SK-N-SH (cell line): Measurements from ENCODE around the gene PTPMT1. TPM values are rescaled to one million over a fixed set of nuclear protein-coding genes. Genes with fewer than 3 reads are reported as not detected.
A peak's percentile ranks its signal among the peaks of the same experiment; 100 is the strongest.

Experiments used
- CTCF ChIA-PET: fragments of 300-600, 350-600 bp; formaldehyde crosslinking; extraction: SDS; loops from one replicate; lab custom pipeline; 2021; lab: Yijun Ruan, JAX
- POLR2A ChIA-PET: fragments of 350-600 bp; sonication (Branson Sonifier 250); formaldehyde crosslinking; extraction: SDS; loops from one replicate; lab custom pipeline; 2020; ENCODE audit warnings: antibody characterized with exemption, inconsistent platforms; lab: Yijun Ruan, JAX
- DNase-seq: peaks from one replicate; pipeline ENCODE4 v3.0.0; 2012
- H2AFZ ChIP-seq: fragments of 200-600 bp; sonication (generic); 2 replicates; pipeline ENCODE4 v1.8.1; 2016; ENCODE audit warnings: antibody characterized with exemption, mild to moderate bottlenecking, low read depth
- H3F3A ChIP-seq: fragments of 200-600 bp; sonication (generic); replicated peaks from 2 replicates; pipeline ENCODE3; 2016; ENCODE audit warnings: antibody characterized with exemption, mild to moderate bottlenecking; ENCODE audit not compliant: insufficient read depth
- H3K27ac ChIP-seq, 2 experiments: fragments of 200-500 bp in 1 of 2; fragments of 200-600 bp in 1 of 2; sonication (Bioruptor generic) in 1 of 2; sonication (generic), shearing (Covaris generic) in 1 of 2; 2 replicates each; pipeline versions ENCODE4 v1.5.1 to v1.6.1; 2014 to 2016; ENCODE audit warnings: low read depth in 2 of 2, inconsistent platforms in 1 of 2, low read length in 1 of 2, mild to moderate bottlenecking in 1 of 2, mixed read lengths in 1 of 2
- H3K27me3 ChIP-seq: fragments of 200-600 bp; sonication (generic), shearing (Covaris generic); 2 replicates; pipeline ENCODE4 v1.6.1; 2016; ENCODE audit warnings: mixed run types; ENCODE audit not compliant: insufficient read depth
- H3K36me3 ChIP-seq, 2 experiments: fragments of 200-500 bp in 1 of 2; fragments of 200-600 bp in 1 of 2; sonication (Bioruptor generic) in 1 of 2; sonication (generic) in 1 of 2; replicated peaks in 1 of 2; 2 replicates each; pipeline versions ENCODE3 to v1.5.1; 2014 to 2016; ENCODE audit warnings: low read length in 1 of 2, mild to moderate bottlenecking in 1 of 2; ENCODE audit not compliant: insufficient read depth in 2 of 2, control insufficient read depth in 1 of 2
- H3K4me1 ChIP-seq, 2 experiments: fragments of 200-500 bp in 1 of 2; fragments of 200-600 bp in 1 of 2; sonication (Bioruptor generic) in 1 of 2; sonication (generic), shearing (Covaris generic) in 1 of 2; 2 replicates each; pipeline versions ENCODE4 v1.5.1 to v1.6.1; 2014 to 2016; ENCODE audit warnings: low read depth in 1 of 2, low read length in 1 of 2, mixed run types in 1 of 2; ENCODE audit not compliant: insufficient read depth in 2 of 2, control insufficient read depth in 1 of 2
- H3K4me2 ChIP-seq: fragments of 200-600 bp; sonication (generic), shearing (Covaris generic); 2 replicates; pipeline ENCODE4 v1.6.1; 2017; ENCODE audit warnings: mixed run types
- H3K4me3 ChIP-seq, 2 experiments: fragments of 200-500 bp in 1 of 2; fragments of 200-600 bp in 1 of 2; sonication (Bioruptor generic) in 1 of 2; sonication (generic), shearing (Covaris generic) in 1 of 2; 2 replicates each; pipeline versions ENCODE4 v1.5.1 to v1.8.1; 2014 to 2016; ENCODE audit warnings: low read depth in 2 of 2, inconsistent platforms in 1 of 2, low read length in 1 of 2, mild to moderate bottlenecking in 1 of 2, mixed read lengths in 1 of 2, moderate library complexity in 1 of 2
- H3K79me2 ChIP-seq: fragments of 200-600 bp; sonication (generic); 2 replicates; pipeline ENCODE4 v1.8.1; 2017; ENCODE audit warnings: mild to moderate bottlenecking; ENCODE audit not compliant: insufficient read depth
- H3K9ac ChIP-seq: fragments of 200-600 bp; sonication (generic); 2 replicates; pipeline ENCODE4 v1.6.1; 2017; ENCODE audit warnings: mixed run types
- H3K9me2 ChIP-seq: fragments of 200-600 bp; sonication (generic); 2 replicates; pipeline ENCODE4 v1.6.1; 2017; ENCODE audit warnings: mixed run types
- H3K9me3 ChIP-seq: fragments of 200-600 bp; sonication (generic); 2 replicates; pipeline ENCODE4 v1.6.1; 2017; ENCODE audit warnings: mixed run types, mild to moderate bottlenecking, moderate library complexity
- H4K20me1 ChIP-seq: fragments of 200-600 bp; sonication (generic); 2 replicates; pipeline ENCODE4 v1.6.1; 2017; ENCODE audit warnings: mild to moderate bottlenecking, mixed run types; ENCODE audit not compliant: insufficient read depth
- EP300 ChIP-seq, 2 experiments: IDR thresholded peaks; 2 replicates each; pipeline versions ENCODE4 v1.4.0 to v1.6.1; 2012; ENCODE audit warnings: borderline replicate concordance in 1 of 2, low read depth in 1 of 2, low read length in 1 of 2
- EZH2phosphoT487 ChIP-seq: fragments of 200-600 bp; sonication (generic); IDR thresholded peaks from 2 replicates; pipeline ENCODE4 v1.6.1; 2017; ENCODE audit warnings: low read depth, mixed run types, mild to moderate bottlenecking, antibody characterized with exemption, moderate library complexity, borderline replicate concordance
- MEF2A ChIP-seq: IDR thresholded peaks from 2 replicates; pipeline ENCODE4 v1.4.0; 2012; ENCODE audit warnings: low read depth, borderline replicate concordance
- NRF1 ChIP-seq: IDR thresholded peaks from 2 replicates; pipeline ENCODE4 v1.6.1; 2012; ENCODE audit warnings: low read depth, mild to moderate bottlenecking, low read length
- PBX3 ChIP-seq: IDR thresholded peaks from 2 replicates; pipeline ENCODE4; 2012
- POLR2AphosphoS5 ChIP-seq: IDR thresholded peaks from 2 replicates; pipeline ENCODE4 v1.6.1; 2012; ENCODE audit warnings: low read depth, low read length
- RFX5 ChIP-seq: IDR thresholded peaks from 2 replicates; pipeline ENCODE4 v1.6.1; 2012; ENCODE audit warnings: mild to moderate bottlenecking, improper control_type of control experiment, low read length
- TAF1 ChIP-seq: IDR thresholded peaks from 2 replicates; pipeline ENCODE4 v1.6.1; 2012; ENCODE audit warnings: low read depth, mild to moderate bottlenecking, low read length, moderate library complexity, borderline replicate concordance
- WGBS: methylation state at CpG from one replicate; pipeline ENCODE4 v1.1.6; 2017; ENCODE audit warnings: low lambda C conversion rate; 5-methylcytosine and 5-hydroxymethylcytosine counted together
- polyA plus RNA-seq, 3 experiments: library from polyadenylated mRNA; depleted of rRNA; stranded (reverse); fragments of >200 nt; gene quantifications; 2 replicates each; pipeline ENCODE4 v1.2.3, GENCODE V29; 2012
- TF ChIP-seq, protein P1 (sequence below): IDR thresholded peaks from 2 replicates; pipeline ENCODE4 v1.4.0; 2012; ENCODE audit warnings: low read depth, borderline replicate concordance
- TF ChIP-seq, protein P2 (sequence below): IDR thresholded peaks from 2 replicates; pipeline ENCODE4 v1.6.1; 2012; ENCODE audit warnings: mild to moderate bottlenecking, low read depth, low read length, moderate library complexity

Gene PTPMT1
- polyA plus RNA-seq, 1 of the 3 experiments (the other 2 are of a cell fraction) = 64.4 TPM

DNA sequence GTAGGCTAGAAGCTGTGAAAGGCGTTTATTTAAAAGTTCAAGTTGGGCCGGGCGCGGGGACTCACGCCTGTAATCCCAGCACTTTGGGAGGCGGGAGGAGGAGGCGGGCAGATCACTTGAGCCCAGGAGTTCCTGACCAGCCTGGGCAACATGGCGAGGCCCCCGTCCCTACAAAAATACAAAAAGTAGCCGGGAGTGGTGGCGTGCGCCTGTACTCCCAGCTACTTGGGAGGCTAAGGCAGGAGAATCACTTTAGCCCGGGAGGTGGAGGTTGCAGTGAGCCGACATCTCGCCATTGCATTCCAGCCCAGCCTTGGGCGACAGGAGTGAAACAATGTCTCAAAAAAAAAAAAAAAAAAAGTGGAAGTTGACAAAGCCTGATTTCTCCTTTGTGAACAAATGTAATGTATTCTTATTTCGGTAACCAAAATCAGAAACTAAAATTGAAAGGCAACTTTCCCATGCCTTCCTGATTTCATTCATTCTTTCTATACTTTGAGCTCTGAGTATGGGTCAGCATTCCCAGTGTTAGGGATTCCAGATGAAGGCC, 825 bp downstream of the PTPMT1 start:
- ChIA-PET CTCF (interaction anchor here (1.2 to 4.0 kb wide), 3 partner anchors 12 to 51 kb away, joined by 4 to 21 read pairs (median 4); partner anchors contain the start of gene CELF1), POLR2A (interaction anchor here (0.5 to 3.7 kb wide), 4 partner anchors 12 to 99 kb away, joined by 3 to 18 read pairs (median 4); partner anchors contain the start of genes KBTBD4 and NDUFS3)
- Histone ChIP-seq H3K4me2 (peak overlapping the region; percentile 97), H3K27ac (peak overlapping the region in 1 of 2 experiments; percentile 38; a peak in 1 of 4 replicates), H3F3A (no peaks in the 10 kb centered on the region), H3K79me2 (peaks cover 65% of the 10 kb centered on the region), H3K36me3 (peaks cover 2 to 8% of the 10 kb centered on the region in 2 experiments), H2AFZ (peak overlapping the region; percentile 86; the same call in 1 of the 2 replicates), H3K27me3 (no peaks in the 10 kb centered on the region), H4K20me1 (no peaks in the 10 kb centered on the region), H3K9me3 (no peaks in the 10 kb centered on the region), H3K9me2 (no peaks in the 10 kb centered on the region), H3K4me1 (peaks cover 0 to 3% of the 10 kb centered on the region in 2 experiments; a peak in 3 of 4 replicates), H3K4me3 (peak overlapping the region; percentile 68 to 97), H3K9ac (peak overlapping the region; percentile 96)
- TF ChIP-seq TAF1 (no peak), EP300 (IDR thresholded peaks at IDR 0.05; ENCODE audit: borderline replicate concordance in 1 of 2, low read depth in 1 of 2, low read length in 1 of 2) (no peak)
- WGBS = 47% methylated on average over 17 of the region's 17 CpGs
- DNase-seq = no peak

DNA sequence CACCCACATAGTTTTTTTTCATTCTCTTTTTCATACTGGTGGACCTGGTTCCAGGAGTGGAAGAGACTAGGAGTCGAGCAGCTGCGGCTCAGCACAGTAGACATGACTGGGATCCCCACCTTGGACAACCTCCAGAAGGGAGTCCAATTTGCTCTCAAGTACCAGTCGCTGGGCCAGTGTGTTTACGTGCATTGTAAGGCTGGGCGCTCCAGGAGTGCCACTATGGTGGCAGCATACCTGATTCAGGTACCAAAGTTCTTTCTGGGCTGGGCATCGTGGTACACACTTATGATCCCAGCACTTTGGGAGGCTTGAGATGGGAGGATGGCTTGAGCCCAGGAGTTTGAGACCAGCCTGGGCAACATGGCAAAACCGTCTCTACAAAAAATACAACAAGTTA, 4.2 kb downstream of the PTPMT1 start:
- Histone ChIP-seq H3K27ac (no peak overlapping the region), H3K4me2 (no peak overlapping the region), H3K36me3 (peaks cover 25 to 36% of the 10 kb centered on the region in 2 experiments), H2AFZ (no peak overlapping the region), H4K20me1 (peaks cover 4% of the 10 kb centered on the region; the same call in 1 of the 2 replicates), H3K4me3 (no peak overlapping the region), H3K27me3 (no peaks in the 10 kb centered on the region), H3K9me3 (no peaks in the 10 kb centered on the region), H3K79me2 (peaks cover 78% of the 10 kb centered on the region), H3K4me1 (peaks cover 7 to 10% of the 10 kb centered on the region in 2 experiments; a peak in 3 of 4 replicates), H3K9ac (no peak overlapping the region), H3K9me2 (no peaks in the 10 kb centered on the region), H3F3A (no peaks in the 10 kb centered on the region)
- 97% methylated on average over 6 of the region's 7 CpGs for WGBS
- ChIA-PET CTCF (no interaction called here), POLR2A (interaction anchor here (2.1 kb wide), 1 partner anchor 9 kb away, joined by 4 read pairs; the partner anchor contains the start of genes KBTBD4 and NDUFS3)
- DNase-seq = no peak
- no peak for TF ChIP-seq EZH2phosphoT487
- TF ChIP-seq, all 33 proteins: peak for 0

DNA sequence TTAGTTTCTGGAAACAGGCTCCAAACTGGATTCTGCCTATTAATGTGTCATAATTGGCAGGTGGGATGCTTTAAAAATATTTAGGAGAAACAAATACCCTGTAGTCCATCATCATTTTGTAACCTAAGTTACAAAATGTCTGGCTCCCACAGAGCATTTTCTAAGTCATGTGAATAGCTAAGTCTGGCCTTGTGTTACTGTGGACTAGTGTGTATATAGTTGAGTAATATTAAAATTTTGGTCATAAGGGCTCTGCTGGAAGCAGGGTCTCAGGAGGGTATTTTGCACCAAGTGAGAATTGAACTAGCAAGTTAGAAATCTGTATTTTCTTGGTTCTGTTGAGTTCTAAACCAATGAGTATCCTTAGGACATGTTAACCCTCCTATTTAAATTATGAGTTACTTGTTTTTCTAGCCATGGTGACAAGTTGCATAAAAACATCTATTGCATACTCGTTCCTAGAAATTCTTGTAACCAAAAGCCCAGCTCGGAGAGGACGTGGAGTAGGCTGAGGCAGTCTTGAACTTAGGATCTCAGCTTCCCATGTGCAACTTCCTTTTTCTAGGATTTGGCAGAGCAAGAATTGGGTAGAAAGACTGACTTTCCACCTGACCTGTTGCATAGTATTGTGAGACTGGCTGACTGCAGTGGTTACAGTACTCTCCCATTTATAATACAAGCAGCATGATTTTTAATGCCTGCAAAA, 5.4 kb downstream of the PTPMT1 start:
- Histone ChIP-seq H3K4me3 (no peak overlapping the region), H3K9ac (no peak overlapping the region), H4K20me1 (peaks cover 4% of the 10 kb centered on the region; the same call in 1 of the 2 replicates), H3K9me3 (no peaks in the 10 kb centered on the region), H3K79me2 (peaks cover 81% of the 10 kb centered on the region), H3F3A (no peaks in the 10 kb centered on the region), H2AFZ (no peak overlapping the region), H3K27ac (no peak overlapping the region), H3K4me1 (peaks cover 4 to 10% of the 10 kb centered on the region in 2 experiments; a peak in 3 of 4 replicates), H3K27me3 (no peaks in the 10 kb centered on the region), H3K36me3 (peaks cover 36 to 37% of the 10 kb centered on the region in 2 experiments), H3K4me2 (no peak overlapping the region), H3K9me2 (no peaks in the 10 kb centered on the region)
- ChIA-PET CTCF (no interaction called here), POLR2A (no interaction called here)
- WGBS = 86% methylated on average over 3 of the region's 3 CpGs
- DNase-seq = no peak
- TF ChIP-seq PBX3 (no peak), EP300 (IDR thresholded peaks at IDR 0.05; ENCODE audit: borderline replicate concordance in 1 of 2, low read depth in 1 of 2, low read length in 1 of 2) (no peak), NRF1 (no peak), POLR2AphosphoS5 (no peak), RFX5 (no peak), MEF2A (no peak)
- TF ChIP-seq, protein P1, sequence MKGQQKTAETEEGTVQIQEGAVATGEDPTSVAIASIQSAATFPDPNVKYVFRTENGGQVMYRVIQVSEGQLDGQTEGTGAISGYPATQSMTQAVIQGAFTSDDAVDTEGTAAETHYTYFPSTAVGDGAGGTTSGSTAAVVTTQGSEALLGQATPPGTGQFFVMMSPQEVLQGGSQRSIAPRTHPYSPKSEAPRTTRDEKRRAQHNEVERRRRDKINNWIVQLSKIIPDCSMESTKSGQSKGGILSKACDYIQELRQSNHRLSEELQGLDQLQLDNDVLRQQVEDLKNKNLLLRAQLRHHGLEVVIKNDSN = no peak
- TF ChIP-seq, protein P2, sequence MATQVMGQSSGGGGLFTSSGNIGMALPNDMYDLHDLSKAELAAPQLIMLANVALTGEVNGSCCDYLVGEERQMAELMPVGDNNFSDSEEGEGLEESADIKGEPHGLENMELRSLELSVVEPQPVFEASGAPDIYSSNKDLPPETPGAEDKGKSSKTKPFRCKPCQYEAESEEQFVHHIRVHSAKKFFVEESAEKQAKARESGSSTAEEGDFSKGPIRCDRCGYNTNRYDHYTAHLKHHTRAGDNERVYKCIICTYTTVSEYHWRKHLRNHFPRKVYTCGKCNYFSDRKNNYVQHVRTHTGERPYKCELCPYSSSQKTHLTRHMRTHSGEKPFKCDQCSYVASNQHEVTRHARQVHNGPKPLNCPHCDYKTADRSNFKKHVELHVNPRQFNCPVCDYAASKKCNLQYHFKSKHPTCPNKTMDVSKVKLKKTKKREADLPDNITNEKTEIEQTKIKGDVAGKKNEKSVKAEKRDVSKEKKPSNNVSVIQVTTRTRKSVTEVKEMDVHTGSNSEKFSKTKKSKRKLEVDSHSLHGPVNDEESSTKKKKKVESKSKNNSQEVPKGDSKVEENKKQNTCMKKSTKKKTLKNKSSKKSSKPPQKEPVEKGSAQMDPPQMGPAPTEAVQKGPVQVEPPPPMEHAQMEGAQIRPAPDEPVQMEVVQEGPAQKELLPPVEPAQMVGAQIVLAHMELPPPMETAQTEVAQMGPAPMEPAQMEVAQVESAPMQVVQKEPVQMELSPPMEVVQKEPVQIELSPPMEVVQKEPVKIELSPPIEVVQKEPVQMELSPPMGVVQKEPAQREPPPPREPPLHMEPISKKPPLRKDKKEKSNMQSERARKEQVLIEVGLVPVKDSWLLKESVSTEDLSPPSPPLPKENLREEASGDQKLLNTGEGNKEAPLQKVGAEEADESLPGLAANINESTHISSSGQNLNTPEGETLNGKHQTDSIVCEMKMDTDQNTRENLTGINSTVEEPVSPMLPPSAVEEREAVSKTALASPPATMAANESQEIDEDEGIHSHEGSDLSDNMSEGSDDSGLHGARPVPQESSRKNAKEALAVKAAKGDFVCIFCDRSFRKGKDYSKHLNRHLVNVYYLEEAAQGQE = no peak
